HG02623 (cell line): ENCODE measurements around the gene ATG16L1.
A peak's percentile ranks its signal among the peaks of the same experiment; 100 is the strongest.
"Not testable (repeated sequence)": the region's sequence is repeated elsewhere in the genome, so short reads cannot be mapped to it uniquely, and the experiment has no call there.

Experiments used
- ATAC-seq: cut with Tn5 transposase; IDR thresholded peaks from one replicate; pipeline ENCODE4 v1.9.1; 2021; ENCODE audit warnings: moderate library complexity; ENCODE audit not compliant: unreplicated experiment

ATG16L1 gene

GRCh38 chr2:233328922-233329321 is 77.4 kb downstream of the ATG16L1 start:
- ATAC-seq = no peak

DNA sequence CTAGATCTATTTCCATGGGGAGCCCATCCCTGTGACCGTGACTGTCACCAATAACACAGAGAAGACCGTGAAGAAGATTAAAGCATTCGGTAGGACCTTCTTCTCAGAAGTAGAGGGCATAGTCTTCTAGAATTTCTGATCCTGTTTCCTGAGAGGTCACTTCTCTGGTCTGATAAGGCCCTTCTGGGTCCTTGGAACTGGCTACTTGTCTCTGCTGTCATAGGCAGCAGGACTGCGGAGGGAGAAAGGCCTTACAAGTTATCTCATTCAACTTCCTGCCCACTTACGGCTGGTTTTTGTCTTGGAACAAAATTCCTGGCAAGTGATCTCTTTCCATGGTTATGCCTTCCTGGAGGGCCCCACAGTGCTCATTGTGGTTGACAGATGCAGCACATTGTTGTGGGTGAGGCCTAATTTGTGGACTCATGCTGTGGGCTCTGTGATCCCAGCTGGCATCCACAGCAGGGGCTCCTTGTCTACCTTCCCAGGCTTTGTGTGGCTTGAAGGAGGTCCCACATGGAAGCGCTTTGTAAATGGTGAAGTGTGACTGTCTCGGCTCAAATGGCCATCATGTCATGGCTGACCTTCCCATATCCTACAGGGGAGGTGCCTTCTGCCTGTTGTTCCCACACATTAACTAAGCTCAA is 78.1 kb downstream of the ATG16L1 start:
- ATAC-seq = no peak

DNA sequence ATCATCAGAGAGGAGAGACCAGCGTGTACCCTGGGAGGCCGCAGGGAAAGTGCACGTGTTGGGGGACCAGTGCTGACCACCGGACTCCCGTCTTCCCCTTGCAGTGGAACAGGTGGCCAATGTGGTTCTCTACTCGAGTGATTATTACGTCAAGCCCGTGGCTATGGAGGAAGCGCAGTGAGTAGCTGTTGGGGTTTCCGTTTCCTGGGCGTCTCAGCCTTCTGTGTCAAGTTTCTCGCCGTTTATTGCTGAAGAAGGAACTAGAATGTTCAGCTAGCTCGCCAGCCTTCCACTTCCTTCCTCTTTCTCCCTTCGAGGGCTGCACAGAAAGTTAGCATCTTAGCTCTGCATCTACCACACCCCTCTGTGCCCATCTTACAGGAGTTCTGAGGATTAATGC is 80.1 kb downstream of the ATG16L1 start:
- peak; percentile 72 for ATAC-seq

DNA sequence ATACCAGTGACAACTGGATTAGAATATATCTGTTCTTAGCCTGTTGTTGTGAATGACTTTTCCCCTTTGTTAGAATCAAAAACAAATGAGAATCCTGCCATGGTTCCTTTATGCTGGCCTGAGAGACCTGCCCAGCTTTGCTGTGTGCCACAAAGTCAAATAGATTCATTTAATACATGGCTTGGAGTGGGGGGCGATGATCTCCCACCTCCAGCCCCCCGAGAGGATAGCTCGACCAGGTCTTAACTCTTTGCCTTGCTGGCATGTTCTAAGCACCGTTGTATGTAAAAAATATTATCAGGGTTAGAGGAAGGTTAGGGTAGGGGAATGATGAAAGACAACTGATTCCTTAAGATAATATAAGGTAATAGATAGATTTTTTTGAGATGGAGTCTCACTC is 80.7 kb downstream of the ATG16L1 start:
- ATAC-seq = no peak

DNA sequence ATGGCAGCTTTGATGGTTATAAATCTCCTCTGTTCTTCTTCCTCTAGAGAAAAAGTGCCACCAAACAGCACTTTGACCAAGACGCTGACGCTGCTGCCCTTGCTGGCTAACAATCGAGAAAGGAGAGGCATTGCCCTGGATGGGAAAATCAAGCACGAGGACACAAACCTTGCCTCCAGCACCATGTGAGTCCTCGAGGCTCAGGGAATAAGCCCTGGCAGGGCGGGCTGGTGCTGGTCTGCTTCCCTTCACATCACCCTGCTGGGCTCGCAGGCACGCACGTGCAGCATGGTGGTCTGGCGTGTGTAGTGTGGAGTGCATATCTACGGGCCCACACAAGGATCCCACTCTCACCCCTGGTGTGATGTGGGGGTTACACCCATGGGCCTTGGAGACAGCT is 83.4 kb downstream of the ATG16L1 start:
- no peak for ATAC-seq

GRCh38 chr2:233336091-233336490 is 84.6 kb downstream of the ATG16L1 start:
- ATAC-seq = not testable (repeated sequence)

- no peak for ATAC-seq
Observed at GRCh38 chr2:233336541-233336940, 85.1 kb downstream of the ATG16L1 start.

DNA sequence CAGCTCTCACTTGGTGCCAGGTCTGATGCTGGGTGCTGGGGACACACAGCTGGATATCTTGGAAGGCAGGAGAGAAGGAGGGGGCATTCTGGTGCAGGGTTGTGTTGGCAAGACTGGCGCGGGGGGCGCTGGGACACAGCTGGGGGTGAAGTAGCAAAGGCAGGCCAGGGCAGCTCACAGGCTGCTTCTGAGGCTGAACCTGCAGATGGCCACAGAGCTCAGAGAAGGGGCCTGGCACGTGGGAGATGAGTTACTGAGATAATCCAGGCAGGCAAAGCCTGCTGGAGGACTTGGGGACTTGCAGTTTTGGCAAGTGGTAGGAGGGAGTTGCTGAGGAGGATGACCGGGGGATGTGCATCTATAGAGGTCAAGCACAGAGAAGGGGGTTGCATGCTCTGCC is 86.6 kb downstream of the ATG16L1 start:
- no peak for ATAC-seq

- ATAC-seq = no peak
Observed at GRCh38 chr2:233338812-233339368, 87.4 kb downstream of the ATG16L1 start.

DNA sequence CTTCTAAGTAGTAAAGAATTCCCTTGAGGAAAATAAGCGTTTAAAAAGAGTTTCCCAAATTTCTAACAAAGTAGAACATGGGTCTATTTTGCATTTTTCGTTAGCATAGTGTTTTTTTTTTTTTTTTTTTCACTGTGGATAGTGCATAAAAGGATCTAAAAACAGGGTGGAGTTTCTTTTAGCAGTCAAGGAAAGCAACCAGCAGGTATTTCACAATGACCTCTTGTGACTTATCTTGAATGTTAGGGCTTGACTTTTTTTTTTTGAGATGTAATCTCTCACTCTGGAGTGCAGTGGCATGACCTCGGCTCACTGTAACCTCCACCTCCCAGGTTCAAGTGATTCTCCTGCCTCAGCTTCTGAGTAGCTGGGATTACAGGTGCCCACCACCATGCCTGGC is 88.0 kb downstream of the ATG16L1 start:
- ATAC-seq = no peak

- ATAC-seq = no peak
Observed at GRCh38 chr2:233341296-233341695, 89.8 kb downstream of the ATG16L1 start.

DNA sequence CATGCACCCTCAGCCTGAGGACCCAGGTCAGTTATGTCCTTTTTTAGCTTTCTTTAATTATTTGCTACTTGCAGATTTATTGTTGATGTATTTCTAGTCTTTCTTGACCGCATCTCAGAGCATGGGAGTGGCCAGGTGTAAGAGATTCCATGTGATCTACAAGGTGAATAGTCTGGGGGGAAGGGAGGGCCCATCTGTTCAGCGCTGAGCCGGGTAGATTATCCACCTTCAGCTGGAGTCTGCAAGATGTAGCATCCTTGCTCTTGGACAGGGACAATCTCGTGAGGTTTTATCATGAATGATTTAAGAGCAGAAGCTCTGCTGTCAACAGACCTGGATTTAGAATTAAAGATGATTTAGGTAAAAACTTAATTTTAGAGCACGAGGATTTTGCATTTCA is 90.8 kb downstream of the ATG16L1 start:
- ATAC-seq = no peak

- no peak for ATAC-seq
Observed at GRCh38 chr2:233343171-233343705, 91.8 kb downstream of the ATG16L1 start.
